Stimulated activated CD4-positive, alpha-beta T cell treated with anti-CD3 and anti-CD28 coated beads, TNF-alpha, amount 100 ng/mL, for 24 hours (primary cell): ENCODE data around the gene DNAI2.

ENCODE experiments used
- DNase-seq, 3 experiments: peaks; one replicate each; pipeline ENCODE4 v3.0.0-alpha.2; 2020; ENCODE audit warnings: low read depth in 3 of 3

DNAI2 gene

DNA sequence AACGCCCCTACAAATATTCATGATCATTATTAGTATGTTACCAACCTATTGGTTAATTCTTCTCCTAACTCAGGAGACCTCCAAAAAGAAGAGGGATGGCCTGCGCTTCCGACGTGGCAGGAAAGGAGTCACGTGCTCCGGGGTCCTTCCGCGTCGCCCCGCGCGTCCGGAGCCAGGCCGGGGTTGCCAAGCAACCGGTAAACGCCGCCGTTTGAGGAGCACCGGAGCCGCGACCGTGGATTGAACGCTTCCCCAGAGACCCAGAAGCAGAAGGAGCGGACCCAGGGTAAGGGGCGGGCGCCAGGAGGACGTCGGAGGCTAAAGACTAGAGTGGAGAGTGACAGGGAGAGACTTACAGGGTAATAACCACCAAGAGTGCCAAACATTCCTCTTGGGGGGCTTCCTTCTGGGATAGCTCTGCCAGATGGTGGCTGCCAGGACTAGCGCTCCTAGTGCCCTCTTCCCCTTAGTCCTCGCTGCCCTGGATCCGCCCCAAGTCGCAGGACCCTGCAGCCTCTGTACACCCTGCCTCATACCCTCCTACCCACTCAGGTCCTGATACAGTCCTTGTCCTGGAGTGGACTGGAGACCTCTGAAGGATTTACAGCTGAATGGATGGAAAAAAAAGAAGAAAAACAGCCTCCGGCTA, at the start of gene DNAI2:
Gene DNAI2, plus strand, starts transcription at position 175 of the 649 bp plus-strand sequence. CDS start 7,584 bp downstream, outside the sequence.
- no peak for DNase-seq

GRCh38 chr17:74224959-74225725, 48.9 kb upstream of the DNAI2 start:
- no peak for DNase-seq

DNA sequence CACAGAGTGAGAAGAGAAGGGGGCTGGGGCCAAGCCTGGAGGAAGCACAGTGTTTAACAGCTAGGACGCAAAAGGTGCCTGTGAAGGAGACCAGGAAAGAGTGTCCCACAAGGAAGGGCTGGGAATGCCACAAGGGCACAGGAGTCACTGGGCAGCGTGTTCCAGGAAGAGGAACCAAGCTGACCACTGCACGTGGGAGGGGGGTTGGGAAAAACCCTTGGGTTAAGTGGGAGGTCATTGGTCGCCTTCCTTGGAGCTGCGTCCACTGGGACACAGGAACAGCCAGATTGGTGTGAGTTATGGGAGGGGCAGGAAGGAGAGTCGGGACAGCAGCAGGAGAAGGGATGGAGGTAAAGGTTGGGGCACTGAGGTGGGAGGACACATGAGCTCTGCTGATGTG, 47.8 kb upstream of the DNAI2 start:
- no peak for DNase-seq

DNA sequence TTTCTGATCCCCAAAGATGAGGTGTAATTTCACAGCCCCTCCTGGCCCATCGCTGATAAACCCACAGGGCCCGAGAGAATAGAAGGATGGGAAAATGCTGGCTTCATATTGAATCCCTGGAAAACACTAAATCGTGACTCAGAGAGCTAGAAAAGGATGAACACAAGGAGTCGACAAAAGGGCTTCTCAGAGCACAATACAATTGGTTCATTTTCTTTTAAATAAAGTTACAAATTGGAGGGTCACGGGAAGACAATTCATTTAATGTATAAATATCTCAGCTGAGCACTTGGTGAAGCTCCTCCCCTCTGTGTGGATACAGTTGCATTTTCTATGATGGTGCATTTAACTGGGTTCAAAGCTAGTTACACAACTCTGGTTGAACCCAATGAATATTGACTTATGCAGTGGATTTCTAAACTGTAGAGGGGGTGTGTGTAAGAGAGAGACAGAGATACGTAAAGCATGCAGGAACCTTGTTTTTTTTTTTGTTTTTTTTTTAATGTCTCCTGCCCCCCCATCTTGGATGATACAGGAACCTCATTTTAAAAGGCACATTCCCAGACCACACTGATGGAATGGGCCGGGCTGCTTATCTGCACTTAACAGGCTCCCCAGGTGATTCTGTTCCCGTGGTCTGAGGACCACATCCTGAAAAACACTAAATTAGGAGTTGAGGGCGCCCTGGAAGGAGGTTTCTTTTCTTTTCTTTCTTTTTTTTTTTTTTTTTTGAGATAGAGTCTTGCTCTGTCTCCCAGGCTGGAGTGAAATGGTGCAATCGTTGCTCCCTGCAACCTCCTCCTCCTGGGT, 46.6 kb upstream of the DNAI2 start:
- no peak for DNase-seq

DNA sequence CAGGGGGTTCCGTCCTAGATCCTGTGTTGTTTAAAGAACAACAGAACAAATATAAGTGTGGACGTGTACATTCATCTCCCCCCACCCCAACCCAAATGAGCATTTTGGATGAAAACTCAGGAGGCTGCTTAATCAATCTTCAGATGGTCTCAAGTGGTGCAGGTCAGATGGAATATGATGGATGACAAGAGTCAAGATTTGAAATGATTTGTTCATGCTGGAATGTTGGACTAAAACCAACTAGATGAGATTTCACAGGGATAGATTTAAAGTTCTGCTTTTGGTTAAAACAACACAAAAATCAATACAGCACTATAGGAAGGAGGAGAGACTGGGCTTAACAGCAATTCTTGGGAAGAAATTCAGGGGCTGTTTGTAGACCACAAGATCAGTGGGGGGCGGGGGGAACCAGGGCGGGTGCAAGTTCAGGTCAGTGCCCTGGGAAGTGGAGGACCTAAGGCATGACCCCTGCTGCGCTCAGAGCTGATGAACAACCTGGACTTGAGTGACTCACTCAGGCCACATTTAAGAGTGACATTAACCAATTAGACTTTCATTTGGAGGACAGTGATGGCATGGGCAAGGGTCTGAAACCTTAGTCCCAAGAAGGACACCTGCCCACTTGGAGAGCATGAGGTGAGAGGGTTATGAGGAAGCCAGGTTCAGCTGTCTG, 45.6 kb upstream of the DNAI2 start:
- no peak for DNase-seq

DNA sequence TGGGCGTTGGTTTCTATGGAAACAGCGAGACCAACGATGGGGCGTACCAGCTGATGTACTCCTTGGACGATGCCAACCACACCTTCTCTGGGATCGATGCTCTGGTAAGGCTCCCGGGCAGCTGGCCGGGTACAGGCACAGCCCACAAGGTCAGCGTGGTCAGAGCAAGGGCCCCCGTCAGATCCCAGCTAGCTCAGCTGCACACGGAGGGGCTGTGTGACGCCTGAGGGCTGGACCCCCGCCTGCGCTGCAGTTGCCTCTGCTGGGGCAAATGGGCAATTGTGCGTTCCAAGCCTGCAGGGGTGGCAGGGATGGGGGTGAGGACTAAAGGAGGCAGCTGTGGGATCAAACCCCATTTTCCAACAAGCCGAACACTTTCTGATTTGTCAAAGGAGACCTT, 43.1 kb upstream of the DNAI2 start:
- no peak for DNase-seq

DNA sequence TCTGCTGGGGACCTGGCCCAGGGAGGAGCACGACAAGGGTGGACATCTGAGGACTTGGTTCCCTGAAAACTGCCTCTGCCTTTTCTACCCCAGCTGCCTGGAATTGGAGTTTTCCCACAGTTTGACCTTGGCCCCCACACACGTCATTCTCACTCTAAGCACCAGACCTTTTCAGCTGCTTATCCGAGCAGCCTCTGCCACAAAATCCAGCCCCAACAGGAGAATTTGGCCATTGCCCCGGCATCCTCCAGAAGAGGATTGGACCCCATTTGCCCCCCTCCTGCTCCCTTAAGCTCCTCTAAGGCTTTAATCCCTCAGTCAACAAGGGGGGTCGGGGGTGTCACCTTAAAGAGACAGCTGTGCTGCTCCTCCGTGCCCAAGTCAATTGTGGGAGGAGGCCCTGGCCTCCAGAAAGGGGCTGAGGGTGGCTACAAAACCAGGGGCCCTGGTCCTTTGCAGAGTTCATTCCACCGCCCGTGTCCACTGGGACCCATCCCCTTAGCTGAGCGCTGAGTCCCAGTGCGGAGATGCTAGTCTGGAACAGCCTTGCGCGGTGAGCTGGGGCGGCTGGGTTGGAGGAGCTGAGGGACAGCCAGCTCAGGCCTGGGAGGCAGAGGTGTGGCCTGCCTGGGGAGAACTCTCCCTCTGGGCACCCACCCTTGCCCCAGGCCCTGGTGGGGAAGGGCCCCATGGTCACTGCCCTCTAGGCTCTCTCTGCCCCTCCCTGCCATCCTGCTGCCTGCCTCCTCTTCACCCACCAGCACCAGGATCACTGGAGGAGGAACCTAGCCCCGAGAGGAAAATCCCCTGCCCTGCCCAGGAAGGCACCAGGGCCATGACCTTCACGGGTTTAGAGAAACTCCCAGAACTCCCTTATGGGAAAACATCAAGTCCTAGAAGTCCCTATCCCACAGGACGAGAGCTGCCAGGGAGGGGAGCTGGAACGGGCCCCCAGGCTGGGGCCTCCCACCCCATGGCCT, 41.8 kb upstream of the DNAI2 start:
- no peak for DNase-seq

- no peak for DNase-seq
Measured at GRCh38 chr17:74233937-74234336, 40.1 kb upstream of the DNAI2 start.

GRCh38 chr17:74234486-74234885, 39.5 kb upstream of the DNAI2 start:
- DNase-seq = no peak

DNA sequence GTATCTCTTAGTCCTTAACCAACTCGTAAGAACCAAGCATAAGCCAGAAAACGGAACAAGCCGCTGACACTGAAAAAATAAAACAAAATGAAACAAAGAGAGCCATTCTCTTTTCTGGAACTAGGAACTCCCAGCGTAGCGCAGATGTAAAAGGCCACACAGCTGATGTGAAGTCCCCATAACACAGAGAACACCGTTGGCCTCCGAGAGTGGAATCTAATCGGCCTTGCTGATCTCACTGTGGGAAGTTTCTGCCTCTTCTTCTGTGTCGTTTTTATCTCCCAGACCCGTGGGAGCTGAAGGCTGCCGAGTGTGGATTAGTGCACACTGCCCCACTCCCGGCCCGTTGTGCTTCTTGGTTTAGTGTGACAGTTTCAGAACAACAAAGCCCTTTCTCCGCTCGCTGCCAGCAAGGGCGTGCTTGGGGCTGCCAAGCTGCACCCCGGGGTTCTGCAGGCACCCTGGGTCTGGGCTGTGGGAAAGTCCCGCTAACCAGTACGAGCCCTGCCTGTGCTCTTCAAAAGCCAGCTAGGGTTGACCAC, 38.9 kb upstream of the DNAI2 start:
- no peak for DNase-seq

DNA sequence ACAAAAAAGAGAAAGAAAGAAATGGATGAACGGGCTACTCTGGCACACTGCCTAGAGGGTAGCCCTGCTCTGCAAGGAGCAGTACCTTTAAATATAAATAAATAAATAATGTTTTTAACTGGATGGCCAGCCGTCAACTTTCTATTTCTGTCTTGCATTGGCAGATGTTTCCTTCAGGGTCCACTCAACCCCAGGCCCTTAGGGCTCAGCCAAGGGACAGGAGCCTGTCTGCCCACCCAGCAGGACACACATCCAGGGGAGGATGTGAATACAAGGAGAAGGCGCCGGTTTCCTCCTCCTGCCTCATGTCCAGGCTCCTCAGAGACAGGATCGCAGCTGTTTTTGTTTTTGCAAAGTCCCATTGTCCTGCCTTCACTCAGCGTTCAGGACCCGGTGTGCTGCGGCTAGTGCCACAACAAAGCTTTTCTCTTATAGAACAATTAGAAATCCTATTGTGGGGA, 38.1 kb upstream of the DNAI2 start:
- no peak for DNase-seq

- DNase-seq = no peak
Measured at GRCh38 chr17:74237321-74237720, 36.7 kb upstream of the DNAI2 start.

- DNase-seq = no peak
Measured at GRCh38 chr17:74239172-74239571, 34.9 kb upstream of the DNAI2 start.

GRCh38 chr17:74240618-74241205, 33.3 kb upstream of the DNAI2 start:
- no peak for DNase-seq

DNA sequence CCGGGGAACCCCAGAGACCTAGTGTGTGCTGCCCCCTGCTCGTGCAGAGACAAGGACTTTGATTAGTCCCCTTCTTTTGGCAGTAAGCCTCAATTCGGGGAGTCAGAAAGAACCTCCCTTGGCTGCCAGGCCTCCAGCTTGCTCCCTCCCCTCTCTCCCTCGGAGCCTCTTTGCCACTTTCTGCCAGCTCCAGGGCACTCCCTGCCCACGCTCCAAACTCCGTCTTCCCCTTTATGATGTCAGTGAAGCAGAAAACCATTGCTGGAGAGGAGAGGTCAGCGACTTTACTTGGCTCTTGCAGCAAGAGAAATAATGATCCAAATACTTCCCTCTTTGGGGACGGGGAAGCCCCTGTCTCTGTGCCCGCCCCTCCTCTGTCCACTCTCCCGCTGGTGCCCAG, 32.6 kb upstream of the DNAI2 start:
- no peak for DNase-seq

DNA sequence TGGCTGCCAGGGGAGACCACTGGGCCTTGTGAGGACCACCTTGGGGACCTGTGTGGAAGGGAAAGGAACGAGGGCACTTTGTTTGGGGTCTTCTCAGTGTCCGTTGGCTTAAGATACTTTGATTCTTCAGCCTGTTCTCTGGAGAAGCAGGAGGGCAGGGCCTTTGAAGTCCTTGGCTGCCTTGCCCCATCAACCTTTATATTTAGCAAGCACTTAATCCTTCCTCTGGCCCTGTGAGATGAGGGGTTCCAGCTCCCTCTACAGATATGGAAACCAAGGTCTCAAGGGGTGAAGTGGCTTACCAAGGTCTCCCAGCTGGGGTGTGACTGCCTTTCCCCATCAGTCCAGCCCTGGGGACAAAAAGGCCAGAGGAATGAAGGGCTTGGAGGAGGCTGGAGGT, 32.2 kb upstream of the DNAI2 start:
- no peak for DNase-seq

DNA sequence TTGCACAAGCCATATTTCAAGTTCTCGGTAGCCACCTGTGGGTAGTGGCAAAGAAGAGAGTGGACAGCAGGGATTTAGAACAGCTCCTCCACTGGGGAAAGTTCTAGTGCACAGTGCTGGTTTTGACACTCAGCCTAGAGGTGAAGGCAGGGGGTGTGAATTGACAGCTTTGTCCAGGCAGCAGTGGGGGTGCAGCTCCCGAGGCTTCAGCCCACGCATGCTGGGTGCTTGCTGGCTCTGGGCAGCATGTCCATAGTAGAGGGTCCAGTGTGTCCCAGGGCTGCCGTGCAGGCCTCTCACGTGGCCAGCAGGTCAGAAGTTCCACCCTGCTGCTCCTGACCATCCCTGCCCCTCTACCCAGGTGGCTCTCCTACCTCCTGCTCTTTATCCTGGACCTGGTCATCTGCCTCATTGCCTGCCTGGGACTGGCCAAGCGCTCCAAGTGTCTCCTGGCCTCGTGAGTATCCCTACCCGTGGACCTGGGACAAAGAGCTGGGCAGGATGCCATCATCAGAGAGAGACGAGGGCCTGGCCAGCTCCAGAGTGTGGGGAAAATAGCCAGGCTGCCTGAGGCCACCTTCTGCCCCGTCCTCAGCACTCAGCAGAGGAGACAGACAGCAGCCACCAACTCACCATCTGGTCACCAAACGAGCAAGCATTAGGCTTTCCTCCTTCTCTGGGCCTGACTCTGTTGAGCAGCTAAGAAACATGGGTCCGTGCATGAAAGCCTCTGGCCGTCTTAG, 30.9 kb upstream of the DNAI2 start:
- no peak for DNase-seq

DNA sequence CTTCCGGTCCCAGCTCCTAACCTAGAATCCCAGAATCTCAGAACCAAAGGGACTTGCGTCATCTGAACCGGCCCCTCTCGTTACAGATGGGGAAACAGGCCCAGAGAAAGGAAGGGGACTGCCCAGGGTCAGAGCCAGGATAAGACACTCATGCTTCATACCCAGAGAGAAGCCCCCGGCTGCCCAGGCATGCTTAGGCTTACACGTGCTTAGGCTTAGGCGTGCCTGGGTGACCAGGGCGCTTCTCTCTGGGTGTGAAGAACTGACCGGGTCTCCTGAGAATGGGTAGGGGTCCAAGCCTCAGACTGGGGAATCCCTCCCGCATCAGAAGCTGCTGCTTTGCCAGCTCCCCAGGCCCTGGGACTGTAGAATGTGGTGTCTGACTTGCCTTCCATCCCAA, 29.9 kb upstream of the DNAI2 start:
- DNase-seq = no peak

DNA sequence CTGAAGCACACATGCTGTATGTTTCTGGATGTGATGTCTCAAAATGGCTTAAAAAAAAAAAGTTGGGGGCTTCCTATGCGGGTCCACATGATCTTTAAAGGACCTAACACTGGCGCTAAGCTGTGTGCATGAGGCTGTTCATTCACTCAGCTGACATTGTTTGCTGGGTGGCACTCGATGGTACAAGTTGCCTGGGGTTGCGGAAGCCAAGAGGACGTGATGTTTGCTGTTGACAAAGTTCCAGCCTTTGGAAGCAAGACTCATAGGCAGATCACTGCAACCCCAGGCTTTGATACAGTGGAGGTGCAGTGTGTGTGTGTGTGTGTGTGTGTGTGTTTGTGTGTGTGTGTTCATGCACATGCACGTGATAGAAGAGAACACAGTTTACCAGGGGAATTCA, 29.5 kb upstream of the DNAI2 start:
- DNase-seq = no peak
